GM12872 (cell line): ENCODE results near the gene NOSTRIN.

Source experiments
- TF ChIP-seq, protein P1 (sequence below): IDR thresholded peaks from 3 replicates; pipeline ENCODE4 v1.5.1; 2011; ENCODE audit warnings: low read depth, mild to moderate bottlenecking, low read length, moderate library complexity; ENCODE audit not compliant: insufficient read depth

Gene NOSTRIN

DNA sequence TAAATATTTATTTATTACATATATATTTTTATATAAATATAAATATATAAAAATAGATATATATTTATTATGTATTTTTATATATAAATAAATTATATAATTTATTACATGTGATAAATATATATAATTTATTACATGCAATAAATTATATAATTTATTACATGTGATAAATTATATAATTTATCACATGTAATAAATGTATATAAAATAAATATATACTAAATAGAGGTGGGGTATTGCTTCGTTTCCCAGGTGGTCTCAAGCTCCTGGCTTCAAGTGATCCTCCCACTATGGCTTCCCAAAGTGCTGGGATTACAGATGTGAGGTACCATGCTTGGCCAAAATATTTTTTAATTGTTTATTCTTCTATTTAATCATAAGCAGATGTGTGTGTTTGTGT lies 95.0 kb downstream of the NOSTRIN start:
- TF ChIP-seq, protein P1, sequence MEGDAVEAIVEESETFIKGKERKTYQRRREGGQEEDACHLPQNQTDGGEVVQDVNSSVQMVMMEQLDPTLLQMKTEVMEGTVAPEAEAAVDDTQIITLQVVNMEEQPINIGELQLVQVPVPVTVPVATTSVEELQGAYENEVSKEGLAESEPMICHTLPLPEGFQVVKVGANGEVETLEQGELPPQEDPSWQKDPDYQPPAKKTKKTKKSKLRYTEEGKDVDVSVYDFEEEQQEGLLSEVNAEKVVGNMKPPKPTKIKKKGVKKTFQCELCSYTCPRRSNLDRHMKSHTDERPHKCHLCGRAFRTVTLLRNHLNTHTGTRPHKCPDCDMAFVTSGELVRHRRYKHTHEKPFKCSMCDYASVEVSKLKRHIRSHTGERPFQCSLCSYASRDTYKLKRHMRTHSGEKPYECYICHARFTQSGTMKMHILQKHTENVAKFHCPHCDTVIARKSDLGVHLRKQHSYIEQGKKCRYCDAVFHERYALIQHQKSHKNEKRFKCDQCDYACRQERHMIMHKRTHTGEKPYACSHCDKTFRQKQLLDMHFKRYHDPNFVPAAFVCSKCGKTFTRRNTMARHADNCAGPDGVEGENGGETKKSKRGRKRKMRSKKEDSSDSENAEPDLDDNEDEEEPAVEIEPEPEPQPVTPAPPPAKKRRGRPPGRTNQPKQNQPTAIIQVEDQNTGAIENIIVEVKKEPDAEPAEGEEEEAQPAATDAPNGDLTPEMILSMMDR: no peak

DNA sequence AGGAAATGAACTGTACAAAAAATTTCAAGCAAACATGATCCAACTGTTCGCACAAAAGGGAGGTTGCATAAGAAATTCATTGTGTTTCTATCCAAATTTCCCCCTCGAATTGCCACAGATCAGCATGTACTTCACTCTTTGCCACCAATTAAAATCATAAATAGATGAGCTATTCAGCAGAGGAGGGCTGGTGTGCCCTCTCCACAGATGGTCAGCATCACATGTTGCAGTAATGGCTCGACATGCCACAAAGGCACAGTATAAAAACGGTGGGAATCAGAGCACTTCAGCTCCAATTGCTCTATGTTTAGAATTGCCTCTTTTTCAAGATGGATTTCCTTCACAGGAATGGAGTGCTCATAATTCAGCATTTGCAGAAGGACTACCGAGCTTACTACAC lies 98.6 kb downstream of the NOSTRIN start, which contains the start of gene G6PC2:
Gene G6PC2, plus strand, starts transcription at position 289 of the 400 bp plus-strand sequence. Its CDS starts 41 bp downstream, at position 330.
- TF ChIP-seq, protein P1: no peak

DNA sequence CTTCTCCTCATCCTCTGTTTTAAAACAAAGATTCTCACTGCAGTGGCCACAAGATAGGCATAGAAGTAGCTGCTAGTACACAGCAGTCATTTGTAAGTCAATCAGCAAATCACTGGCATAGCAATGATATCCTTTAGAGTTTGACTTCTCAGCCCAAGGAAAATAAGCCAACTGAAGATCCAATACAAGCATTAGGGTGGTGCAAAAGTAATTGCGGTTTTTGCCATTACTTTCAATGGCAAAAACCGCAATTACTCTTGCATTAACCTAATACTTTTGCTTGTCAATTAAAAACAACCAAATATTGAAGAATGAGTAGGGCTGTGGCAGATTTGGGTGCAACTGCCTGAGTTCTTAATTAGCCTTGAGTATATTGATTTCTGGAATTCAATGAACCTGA lies 101.5 kb downstream of the NOSTRIN start:
- TF ChIP-seq, protein P1: no peak

DNA sequence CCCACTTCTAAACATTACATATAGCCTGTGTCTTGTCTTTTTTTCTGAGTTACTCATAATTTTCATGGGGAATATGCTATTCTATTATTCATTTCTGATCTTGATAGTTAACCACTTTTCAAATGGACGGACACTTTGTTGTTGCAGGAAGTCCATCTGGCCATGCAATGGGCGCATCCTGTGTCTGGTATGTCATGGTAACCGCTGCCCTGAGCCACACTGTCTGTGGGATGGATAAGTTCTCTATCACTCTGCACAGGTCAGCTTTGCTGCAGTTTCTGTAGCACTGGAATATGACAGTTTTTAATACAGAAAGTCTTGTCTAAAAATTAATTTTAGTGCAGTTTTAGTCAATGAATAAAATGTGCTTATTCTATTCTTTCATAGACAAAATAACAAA lies 101.9 kb downstream of the NOSTRIN start:
- TF ChIP-seq, protein P1: no peak

DNA sequence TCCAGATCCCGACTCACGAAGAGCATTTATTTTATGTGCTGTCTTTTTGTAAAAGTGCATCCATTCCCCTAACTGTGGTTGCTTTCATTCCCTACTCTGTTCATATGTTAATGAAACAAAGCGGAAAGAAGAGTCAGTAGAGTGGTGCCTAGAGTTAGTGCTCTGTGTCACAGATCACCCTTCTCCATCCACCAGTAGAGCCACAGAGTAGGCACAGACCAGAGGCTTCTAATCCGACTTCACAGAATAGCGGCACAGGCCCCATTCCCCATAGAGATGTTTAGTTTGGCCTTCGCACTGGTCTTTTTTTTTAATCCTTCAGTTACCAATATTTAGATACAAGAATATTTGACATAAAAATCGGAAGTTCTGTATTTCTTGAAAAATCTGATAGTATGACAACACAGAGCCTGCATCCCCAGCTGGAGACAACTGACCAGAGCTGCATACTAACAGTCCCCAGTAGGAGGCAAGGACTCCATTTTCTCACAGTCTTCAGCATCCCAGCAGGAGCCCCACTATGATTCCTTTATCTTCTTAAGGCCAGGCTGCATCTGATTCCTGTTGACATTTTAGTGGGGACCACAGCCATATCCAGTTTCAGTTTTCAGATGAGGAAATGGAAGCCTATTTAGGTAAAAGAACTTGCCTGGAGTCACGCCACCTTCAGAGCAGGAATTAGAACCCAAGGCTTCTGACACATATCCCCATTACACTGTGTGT lies 105.7 kb downstream of the NOSTRIN start:
- TF ChIP-seq, protein P1: no peak

DNA sequence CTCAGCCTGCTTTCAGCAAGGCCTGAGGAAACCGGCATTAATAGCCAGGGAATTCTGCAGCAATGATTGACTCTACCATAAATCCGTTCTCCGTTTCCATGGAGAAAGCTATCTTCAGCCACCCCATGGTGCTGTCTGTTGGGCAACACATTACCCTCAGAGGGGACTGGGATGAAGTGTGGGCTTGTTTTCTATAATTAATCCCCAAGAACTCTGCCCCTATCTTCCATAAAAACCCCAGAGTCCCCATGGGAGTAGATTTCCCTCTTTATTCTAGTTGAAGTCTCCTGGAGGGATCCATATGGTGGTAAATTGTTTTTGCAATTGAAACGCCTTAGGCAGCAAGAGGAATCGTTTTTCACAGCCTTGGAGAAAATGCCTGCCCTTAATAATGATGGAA lies 107.9 kb downstream of the NOSTRIN start:
- TF ChIP-seq, protein P1: no peak

DNA sequence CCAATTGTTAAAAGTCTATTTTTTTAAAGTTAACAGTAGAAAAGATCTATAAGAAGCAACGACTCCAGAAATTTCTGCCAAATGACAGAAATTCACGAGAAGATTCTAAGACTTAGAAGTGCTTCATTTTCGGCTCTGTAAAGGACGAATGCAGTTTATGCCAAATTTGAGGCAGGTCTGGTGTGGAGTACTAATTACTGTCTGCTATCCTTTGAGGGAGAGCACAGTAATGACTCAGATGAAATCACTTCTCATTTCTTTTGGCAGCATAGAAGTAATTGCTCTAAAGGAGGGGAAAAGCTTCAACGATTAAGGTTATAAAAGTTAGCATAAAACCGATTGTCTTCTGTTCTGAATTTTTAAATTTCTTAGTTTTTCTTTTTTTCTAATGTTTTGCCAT lies 110.0 kb downstream of the NOSTRIN start:
- TF ChIP-seq, protein P1: no peak
